ENCODE measurements around the gene ADGRL3.
"Not testable (repeated sequence)": the region's sequence is repeated elsewhere in the genome, so short reads cannot be mapped to it uniquely, and the experiment has no call there.

ADGRL3 gene

DNA sequence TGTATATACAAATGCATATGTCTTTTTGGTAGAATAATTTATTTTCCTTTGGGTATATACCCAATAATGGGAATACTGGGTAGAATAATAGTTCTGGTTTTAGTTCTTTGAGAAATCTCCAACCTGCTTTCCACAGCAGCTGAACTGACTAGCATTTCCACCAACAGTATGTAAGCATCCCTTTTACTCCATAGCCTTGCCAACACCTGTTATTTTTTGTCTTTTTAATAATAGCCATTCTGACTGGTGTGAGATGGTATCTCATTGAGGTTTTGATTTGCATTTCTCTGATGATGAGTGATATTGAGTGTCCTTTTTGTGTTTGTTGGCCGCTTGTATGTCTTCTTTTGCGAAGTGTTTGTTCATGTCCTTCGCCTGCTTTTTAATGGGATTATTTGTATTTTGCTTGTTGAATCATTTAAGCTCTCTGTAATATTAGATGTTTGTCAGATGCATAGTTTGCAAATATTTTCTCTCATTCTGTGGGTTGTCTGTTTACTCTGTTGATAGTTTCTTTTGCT is 309.7 kb downstream of the ADGRL3 start:
- DNase-seq = not testable (repeated sequence)

DNA sequence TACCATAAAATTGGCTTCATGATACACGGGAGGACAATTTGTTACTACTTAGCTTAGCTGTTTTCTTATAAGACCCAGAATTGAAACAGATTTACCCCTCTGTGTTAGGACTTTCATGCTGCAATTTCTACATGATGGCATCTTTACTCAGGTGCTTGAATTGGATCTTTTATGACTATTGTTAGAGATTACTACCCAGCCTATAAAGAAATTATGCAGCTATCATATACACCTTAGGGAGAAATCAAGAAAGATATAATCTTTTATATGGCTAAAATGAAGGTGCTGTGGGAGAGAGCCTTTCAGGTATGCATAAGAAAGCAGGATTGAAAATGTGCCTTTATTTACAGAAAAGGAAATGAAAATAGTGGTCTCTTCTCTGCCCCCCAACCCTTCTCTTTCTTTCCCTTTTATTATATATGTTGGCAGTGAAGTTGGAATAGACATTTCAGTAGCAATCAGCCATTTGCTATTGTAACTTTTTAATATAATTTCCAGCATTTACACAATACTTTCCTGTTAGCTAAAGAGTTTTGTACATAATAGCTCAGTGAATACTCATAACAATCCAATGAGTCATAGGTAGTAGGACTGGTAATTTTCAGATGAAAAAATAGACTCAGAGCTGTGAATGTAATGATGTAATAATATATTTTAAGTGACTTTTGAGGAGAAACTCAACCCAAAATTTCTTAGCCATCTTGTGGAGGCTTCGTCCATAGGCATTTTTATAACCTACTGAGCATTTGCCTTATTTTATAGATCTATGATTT is 311.8 kb downstream of the ADGRL3 start:
- DNase-seq = no peak

DNA sequence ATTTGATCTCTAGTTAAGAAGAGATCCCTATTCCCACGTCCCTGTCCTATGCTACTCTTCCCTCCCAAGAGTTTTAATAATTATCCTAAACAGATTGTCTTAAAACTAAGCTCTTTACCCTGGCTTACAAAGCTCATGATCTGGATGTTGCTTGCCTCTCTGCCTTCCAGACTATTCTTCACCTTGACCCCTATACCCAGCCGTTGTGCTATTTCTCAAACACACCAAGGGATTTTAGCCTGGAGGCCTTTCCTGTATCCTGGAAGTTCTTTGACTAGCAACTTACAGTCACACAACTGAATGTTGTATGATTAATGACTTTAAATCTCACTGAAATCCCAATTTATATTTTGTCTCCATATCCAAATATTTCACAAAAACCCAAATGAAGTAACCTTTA is 314.9 kb downstream of the ADGRL3 start:
- no peak for DNase-seq

DNA sequence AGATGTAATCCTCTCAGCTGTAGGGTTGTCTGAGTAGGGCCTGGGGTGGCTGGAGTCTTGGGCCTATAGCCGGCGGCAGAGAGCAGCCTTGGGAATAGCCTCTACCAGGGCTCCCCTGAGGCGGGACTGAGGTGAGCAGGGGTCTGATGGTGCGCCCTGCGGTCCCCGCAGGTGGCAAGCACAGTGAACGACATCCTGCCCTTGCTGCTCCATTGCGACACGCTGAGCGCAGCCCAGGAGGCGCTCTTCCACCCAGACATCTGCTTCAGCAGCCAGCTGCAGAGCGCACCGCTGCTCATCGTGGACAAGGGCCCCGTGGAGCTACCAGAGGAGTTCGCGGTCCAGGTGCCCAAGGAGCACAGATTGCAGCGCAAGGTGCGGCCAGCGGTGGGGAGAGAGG is 317.0 kb downstream of the ADGRL3 start:
- no peak for DNase-seq

DNA sequence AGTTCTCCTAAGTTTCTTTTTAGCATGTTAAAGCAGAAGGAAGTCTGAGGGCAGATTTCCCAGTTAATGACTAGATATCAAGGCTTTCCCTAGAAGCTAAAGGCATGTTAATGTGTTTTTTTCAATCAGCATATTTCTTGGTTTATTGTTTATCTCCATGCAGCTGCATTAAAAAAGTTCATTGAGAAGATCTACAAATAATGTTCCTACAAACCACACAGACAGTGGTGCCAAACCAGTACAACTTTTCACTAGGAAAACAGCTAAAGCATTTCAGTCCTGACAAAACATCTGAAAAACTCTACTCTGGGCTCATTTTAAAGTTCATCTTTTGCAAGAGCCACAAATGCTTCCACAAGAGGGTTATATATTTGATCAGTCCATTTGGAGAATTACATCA is 320.0 kb downstream of the ADGRL3 start:
- no peak for DNase-seq

DNA sequence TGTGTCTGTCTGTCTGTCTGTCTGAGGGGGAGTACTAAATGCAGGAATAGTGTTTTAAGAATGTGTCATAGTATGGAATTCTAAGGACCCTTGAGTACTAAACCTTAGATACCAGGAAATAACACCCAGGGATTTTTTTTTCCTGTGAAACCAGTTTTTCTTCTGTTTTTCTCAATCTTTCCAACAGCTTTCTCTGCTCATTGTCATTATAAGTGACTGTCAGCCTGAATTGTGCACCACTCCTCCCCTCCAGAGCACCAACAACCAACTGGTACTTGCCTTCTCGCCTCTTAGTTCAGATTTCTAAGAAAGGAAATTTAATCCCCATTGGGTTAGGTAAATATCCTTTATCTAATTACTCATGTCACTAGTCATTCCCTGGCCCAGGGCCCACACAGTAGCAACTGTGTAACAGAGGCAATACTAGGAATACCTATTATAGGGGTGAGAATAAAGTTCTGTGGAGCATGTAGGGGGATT is 320.6 kb downstream of the ADGRL3 start:
- DNase-seq = no peak

DNA sequence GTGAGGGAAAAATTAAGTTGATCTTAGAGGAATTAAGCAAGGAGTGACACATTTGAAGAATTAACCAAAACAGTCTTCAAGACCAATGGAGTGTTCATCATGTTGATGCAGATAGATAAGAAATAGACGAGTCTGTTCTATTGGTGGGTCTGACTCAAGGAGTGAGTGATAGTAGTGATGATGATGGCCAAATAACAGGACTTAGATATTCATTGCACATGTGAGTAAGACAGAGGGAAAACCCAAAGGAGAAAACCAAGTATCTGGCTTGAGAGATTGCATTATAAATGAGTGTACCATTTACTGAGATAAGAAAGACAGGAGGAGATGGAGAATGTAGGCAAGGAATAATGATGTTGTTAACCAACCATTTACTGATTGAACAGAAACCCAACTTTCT is 321.3 kb downstream of the ADGRL3 start:
- no peak for DNase-seq

DNA sequence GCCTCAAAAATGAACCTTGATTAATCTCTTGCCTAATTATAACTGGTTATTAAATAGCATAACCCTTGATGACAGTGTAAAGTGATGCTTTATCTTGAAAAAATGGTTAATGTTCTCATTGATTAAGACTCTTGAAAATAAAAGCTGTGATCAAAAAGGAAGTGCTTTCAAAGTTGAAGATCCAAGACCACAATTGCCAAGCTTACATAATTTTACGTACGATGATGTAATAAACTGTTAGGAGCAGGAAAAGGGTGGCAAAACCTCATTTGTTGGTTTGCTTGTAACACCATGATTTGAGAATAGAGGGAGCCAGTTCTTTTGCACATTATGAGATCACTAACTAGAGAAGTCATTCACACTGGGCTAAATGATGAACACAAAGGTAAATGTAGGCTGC is 322.2 kb downstream of the ADGRL3 start:
- no peak for DNase-seq

DNA sequence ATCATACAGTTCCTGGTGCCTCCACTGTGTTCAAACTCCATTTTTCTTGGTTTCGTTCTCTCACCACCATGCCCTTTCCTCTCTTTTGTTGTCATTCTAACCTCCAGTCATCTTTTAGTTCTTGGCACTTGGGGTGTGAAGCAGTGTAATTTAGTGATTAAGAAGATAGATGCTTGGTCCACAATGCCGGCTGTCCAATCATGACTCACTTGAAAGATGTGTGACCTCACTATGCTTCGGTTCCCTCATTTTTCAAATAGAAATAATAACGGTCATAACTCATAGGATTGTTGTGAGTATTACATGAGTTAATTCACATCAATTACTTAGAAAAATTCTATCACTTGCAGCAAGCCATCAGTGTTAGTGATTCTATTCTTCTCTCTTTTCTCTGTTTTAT is 327.8 kb downstream of the ADGRL3 start:
- DNase-seq = no peak

DNA sequence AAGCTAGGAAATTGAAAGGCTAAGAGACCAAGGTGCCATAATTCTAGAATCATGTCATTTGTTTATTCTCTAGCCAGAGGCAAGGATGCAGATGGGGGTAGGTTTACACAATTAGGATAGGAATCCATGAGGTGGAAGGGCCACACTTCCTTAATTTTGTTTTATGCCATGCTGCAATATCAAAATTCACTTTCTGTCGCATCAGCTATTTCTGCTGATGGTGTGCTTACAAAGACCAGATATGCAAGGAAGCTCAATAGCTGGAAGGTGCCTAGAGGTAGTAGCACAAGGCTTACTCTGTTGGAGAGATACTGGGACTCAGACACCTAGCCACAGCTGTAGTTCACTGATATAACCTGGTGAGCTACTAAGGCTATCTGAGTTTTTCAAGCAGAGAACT is 328.5 kb downstream of the ADGRL3 start:
- DNase-seq = no peak

DNA sequence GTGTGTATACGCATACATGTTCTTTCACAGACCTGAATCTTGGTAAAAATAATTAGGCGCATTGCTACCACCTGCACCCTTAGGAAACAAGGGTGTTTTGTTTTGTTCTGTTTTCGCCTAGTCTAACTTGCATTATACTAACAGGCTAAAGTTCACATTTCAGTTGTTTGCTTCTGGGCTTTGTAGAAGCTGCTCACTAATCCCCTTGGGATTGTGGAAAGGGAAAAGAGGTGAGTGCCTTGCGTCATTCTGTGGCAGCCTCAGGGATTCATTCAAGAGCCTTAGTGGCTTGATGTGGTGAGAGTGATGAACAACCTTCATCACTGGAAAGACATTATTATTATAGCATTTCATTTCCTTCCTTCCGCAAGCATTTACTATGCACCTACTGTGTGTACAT is 331.1 kb downstream of the ADGRL3 start:
- DNase-seq = no peak

DNA sequence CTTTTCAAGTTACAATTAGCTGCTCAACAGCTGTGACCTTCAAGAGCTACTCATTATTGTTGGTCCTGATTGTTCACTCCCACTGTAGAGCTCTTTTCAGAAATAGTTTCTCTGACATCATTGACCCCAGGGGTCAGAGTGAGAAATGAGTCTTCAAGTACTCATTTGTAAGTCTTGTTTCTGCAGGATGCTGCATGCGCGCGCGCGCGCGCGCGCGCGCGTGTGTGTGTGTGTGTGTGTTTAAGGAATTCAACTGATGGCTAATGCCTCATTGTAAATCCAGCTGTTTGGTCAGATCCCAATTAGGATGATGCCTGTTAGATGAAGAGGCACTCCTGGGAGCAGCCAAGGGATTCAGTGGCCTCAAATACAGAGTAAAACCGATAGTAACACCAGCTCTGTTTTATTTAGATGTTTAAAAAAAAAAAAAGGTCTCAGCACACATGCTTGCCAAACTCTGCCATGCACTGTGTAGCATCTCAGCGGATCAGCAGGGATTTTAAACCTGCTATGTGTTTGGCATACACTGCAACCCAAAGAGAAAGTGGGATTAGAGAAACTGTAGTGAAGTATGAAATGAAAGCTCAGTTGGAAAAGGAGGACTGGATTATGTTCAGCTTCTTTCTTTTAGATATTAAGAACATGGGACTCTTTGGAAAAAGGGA is 332.3 kb downstream of the ADGRL3 start:
- DNase-seq = no peak

DNA sequence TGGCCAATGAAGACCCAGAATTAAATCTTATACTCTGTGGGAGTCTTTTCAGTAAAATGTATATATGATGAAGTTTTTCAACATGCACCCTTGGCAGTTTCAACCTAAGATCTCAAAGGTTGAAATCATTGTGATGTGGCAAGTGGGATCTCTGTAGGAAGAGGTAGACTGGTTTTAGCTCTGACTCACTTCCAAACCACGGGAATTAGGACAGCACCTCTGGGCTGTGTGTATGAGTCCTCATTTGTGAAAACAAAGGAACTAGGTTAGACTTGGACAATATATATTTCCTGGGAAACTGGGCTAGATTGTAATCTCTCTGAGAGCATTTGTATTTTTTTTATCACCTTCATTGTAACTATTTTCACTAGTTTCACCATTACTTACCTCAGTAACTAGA is 333.0 kb downstream of the ADGRL3 start:
- DNase-seq = no peak

DNA sequence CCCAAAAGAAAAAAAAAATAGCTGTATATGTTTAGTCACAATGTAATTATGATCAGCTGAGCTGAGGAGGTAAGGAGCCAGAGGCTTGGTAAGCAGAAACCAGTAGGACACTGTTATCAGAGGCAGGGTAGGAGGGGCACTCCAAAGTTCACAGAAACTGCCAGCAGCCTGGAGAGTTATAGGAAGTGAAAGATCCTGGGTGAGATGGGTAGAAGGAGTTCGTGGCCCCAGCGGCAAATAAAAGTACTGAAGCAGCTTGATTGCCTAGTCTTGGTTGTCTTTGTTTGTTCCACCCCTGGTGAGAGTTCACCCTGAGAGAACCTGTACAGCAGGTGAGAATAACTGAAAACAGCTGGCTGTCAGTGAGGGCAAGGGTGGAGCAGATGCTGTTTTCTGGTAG is 340.8 kb downstream of the ADGRL3 start:
- DNase-seq = no peak

DNA sequence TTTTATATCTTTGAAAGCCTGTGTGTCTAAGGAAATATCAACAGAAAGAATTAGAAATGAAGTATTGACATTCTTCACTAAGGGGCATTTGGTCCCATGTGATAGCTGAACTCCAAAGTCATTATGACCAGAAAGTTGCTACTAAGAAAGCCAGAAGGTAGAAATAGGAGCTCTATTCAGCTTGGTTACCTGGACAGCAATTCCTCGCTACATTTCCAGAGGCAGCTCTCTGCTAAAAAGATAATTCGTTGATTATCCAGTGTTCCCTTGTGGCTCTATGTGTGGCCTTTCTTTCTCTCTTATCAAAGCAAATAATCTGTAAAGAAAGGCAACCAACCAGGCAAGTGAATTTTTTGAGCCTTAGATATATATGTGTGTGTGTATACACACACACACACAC is 341.3 kb downstream of the ADGRL3 start:
- DNase-seq = no peak

DNA sequence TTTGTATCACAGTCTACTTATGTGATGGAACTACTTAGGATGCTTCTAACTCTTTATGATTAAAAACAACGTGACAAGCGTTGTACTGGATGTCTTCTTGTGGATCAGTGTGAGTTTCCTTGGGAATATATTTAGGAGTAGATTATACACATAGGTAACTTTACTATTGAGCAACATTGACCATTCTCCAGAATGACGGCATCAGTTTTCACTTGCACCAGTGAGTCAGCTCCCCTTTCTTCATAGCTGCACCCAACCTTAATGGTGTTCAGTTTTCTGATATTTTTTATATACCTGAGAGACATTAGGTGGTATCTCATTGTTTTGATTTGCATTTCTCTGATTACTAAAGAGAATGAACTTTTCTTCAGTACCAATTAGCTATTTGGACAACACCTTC is 343.9 kb downstream of the ADGRL3 start:
- no peak for DNase-seq

DNA sequence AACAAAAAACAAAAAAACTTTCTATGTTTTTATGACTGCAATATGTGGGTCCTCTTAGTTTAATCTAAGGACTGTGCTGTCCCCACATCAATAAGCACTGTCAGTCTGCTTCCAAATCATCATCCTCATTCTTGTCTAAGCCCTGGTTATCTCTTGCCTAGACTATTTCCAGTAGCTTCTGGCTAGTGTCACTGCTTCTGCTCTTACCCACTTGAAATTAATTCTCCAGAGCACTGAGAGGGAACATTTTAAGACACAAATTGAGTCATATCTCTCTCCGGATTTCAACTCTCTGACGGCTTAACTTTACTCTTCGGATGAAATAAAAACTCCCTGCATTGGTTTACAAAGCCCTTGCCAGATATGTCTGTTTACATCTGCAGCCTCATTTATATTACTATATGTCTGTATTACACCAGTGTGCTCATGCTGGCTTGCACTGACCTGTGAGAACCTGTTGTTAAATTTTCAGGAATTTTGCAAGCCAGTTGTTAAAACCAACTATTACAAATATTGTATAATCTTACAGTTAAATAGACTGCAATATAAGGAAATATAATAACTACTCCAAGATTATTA is 345.9 kb downstream of the ADGRL3 start:
- no peak for DNase-seq

DNA sequence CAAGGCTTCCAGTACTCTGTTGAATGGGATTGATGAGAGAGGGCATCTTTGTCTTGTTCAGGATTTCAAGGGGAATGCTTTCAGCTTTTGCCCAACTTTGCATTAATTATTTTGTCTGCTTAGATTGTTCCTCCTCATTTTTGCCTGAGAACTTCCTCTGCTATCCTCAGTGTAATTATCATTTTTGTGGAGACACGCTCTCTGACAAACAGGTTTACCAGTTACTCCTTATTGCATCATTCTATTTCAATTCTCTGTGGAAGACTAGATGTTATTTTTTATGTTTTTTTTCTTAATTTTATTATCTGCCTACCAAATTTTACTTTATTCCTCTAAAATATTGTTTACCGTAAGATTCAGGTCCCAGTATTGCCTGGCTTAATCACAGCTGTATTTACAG is 349.2 kb downstream of the ADGRL3 start:
- DNase-seq = no peak

DNA sequence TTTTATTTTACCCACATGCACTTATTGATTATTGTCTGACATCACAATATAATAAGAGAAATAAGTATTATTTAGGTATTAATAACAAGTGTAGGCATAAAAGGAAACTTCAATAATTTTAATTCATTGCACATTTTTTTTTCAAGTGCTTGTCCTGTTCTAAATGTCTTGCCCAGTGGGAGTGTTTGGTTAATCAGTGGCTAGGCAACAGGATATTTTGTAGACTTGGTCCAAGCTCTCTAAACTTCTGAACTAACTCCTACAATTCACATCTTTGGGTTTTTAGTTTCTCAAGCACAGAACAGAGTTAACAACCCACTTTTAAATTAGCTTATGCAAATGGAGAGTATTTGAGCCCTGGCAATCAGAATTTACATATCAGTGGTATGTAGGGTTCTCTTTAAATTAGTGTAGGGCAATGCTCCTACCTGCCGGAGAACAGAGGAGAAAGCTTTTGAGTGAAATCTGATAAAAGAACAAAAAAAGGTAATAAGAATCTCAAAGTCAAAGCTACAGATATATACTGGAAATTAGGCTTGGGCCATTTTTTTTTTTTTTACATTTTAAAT is 353.5 kb downstream of the ADGRL3 start:
- DNase-seq = no peak

DNA sequence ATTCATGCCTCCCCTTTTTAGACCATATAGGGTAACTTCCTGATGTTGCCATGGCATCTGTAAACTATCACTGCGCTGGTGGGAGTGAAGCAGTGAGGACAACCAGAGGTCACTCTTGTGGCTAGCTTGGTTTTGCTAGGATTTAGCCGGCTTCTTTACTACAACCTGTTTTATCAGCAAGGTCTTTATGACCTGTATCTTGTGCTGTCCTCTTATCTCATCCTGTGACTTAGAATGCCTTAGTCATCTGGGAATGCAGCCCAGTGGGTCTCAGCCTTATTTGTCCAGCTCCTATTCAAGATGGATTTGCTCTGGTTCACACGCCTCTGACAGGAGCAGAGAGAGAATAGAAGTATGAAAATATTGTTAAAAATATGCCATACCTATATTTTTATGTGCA is 355.7 kb downstream of the ADGRL3 start:
- no peak for DNase-seq

DNA sequence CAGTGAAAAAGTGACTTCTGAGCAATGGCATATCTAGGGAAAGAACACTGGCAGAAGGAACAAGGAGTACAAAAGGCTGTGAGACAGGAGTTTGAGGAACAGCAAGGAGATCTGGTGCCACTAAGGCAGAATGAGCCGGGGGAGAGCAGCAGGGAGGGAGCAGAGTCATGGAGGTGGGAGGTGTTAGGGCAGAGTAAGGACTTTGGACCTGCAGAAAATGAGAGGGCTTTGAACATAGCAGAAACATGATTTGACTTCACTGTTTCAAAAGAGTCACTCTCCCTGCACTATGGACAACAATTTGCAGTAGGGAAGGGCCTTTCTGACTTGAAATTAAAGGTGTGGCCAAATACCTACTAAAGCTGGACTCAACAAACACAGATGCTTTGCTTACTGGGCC is 356.2 kb downstream of the ADGRL3 start:
- no peak for DNase-seq

DNA sequence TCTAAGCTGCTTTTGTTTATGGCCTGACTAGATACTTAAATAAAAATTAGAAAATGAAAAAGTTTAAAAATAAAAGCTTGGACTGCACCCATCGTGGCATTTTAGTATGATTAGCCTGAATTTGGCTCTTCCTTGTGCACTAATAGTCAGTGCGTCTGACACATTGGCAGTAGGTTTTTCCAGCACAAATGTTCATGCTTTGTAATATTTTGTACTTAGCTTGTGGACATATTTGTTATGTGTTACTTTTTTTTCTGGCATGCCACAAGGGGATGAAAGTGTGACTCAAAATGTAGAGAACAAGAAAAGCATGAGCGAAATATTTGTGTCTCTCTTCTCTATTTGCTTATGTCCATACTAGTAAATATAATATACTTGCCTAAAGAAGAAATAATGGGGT is 359.3 kb downstream of the ADGRL3 start:
- DNase-seq = no peak

DNA sequence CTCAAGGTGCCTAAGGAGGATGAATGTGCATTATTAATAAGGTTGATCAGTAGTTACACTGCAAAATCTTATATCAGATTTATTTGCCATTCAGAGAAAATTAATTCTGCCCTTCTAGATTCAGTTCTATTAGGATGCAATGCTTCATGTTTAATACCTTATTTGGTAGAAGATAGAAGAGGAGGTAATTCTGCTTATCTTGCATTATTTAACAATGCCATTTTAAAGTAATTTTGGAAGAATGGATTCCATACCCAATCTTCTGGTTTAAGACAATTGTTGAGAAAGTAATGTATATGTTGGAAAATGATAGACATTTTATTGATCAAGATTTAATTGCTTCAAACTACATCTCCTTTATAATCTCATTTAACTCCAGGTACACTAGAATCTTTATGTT is 360.9 kb downstream of the ADGRL3 start:
- no peak for DNase-seq
